C4-2B (cell line): Measurements from ENCODE around the gene GJA9.
"Not testable (repeated sequence)": the region's sequence is repeated elsewhere in the genome, so short reads cannot be mapped to it uniquely, and the experiment has no call there.

Experiments
- H3K27ac ChIP-seq: fragments of 450-650 bp; 2 replicates; pipeline ENCODE4 v1.5.1; 2017
- CTCF ChIP-seq: fragments of 450-650 bp; conservative IDR thresholded peaks from 2 replicates; pipeline ENCODE4 v1.5.1; 2017; ENCODE audit warnings: mild to moderate bottlenecking
- ZFX ChIP-seq: fragments of 450-650 bp; IDR thresholded peaks from 2 replicates; pipeline ENCODE4 v1.6.1; 2017

Gene GJA9

DNA sequence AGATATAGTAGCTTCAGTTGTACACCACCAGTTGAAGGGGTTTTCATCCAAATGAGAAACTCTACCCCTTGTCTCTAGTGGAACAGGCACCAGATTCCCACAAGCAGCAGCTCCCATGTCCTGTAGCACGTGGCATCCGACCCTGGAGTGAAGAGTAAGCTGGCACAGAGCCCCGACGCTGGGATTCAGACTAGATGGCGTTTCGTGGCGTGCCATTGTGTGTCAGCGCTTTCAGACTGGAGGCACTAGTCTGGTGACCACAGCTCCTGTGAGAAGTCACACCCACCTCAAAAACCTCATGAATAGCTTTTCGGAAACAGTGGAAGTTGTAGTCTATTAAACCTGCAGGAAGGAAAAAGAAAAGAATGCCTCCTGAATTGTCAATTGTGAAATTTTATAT lies 42.0 kb downstream of the GJA9 start:
- TF ChIP-seq CTCF (no peak), ZFX (no peak)
- no peak overlapping the region for H3K27ac ChIP-seq

GRCh38 chr1:38836316-38836715 lies 45.1 kb downstream of the GJA9 start:
- not testable (repeated sequence) for H3K27ac ChIP-seq

GRCh38 chr1:38834937-38835827 lies 46.2 kb downstream of the GJA9 start:
- H3K27ac ChIP-seq = no peak overlapping the region
- TF ChIP-seq CTCF (peak; percentile 86), ZFX (no peak)

DNA sequence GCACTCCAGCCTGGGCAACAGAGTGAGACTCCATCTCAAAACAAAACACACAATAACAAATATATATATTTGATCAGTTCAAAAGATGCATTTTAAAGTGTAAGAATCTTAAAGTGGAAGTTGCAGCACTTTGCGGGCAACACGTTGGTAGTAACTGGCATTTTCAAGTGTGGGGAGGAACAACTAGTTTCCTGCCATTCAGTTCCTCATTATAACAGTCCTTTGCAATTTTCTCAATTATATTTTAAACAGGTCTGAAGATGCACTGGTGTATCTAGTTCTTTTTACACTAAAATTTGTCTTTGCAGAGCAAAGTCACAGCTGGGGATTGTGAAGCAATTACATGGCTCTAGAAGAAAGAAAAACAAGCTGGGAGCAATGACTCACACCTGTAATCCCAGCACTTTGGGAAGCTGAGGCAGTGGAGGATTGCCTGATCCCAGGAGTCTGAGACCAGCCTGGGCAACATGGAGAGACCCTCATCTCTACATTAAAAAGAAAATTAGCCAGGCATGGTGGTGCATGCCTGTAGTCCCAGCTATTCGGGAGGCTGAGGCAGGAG lies 47.1 kb downstream of the GJA9 start:
- H3K27ac ChIP-seq = no peak overlapping the region
- TF ChIP-seq CTCF = no peak
- no peak for TF ChIP-seq ZFX

GRCh38 chr1:38833146-38833545 lies 48.2 kb downstream of the GJA9 start:
- H3K27ac ChIP-seq = no peak overlapping the region
- TF ChIP-seq CTCF = no peak
- TF ChIP-seq ZFX = no peak

- no peak for TF ChIP-seq ZFX
- no peak for TF ChIP-seq CTCF
- H3K27ac ChIP-seq = no peak overlapping the region
Observed at GRCh38 chr1:38832370-38832734, 49.0 kb downstream of the GJA9 start.

DNA sequence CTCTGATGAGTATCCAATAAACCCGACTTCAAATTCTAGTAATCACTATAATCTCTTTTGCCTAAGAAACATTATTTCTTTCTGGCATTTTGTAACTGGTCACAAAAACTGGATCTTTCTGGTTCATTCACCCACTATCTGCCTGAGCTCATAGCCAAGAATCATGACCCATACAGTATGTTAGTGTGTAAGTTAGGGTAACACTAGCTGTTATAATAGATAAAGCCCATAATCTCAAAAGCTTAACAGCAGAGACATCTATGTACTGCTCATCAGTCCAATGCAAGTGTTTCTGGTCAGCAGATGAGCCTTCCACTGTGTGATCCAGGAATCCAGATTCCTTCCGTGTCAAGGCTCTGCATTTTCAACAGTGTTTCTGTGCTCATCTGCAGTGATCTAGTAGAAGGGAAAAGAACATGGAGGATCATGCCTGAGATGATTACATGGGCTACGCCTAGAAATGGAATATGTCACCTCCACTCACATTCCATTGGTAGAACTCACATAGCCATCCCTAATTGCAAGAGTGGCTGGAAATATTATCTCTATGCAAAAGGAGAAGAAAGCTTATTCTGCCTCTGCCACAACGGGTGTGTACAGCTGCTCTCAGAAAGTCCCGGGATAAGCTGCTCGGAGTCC lies 49.5 kb downstream of the GJA9 start:
- no peak overlapping the region for H3K27ac ChIP-seq
- no peak for TF ChIP-seq ZFX
- no peak for TF ChIP-seq CTCF
